HepG2 (cell line): ENCODE results near the gene NARF. TPM values are rescaled to one million over a fixed set of nuclear protein-coding genes. Genes with fewer than 3 reads are reported as not detected.

Source experiments
- KDM3A ChIP-seq: IDR thresholded peaks from 2 replicates; pipeline ENCODE4 v1.6.1; 2018; ENCODE audit warnings: low read depth, missing compliant biosample characterization
- LBX2 ChIP-seq: sonication (generic); formaldehyde crosslinking; IDR thresholded peaks from 2 replicates; pipeline ENCODE4 v1.5.0; 2020; ENCODE audit warnings: missing genetic modification reagents, mild to moderate bottlenecking, borderline replicate concordance
- ZNF235 ChIP-seq: sonication (generic); formaldehyde crosslinking; IDR thresholded peaks from 2 replicates; pipeline ENCODE4 v1.8.1; 2023; ENCODE audit warnings: mild to moderate bottlenecking, missing genetic modification reagents, borderline replicate concordance
- ZNF333 ChIP-seq: sonication (generic); formaldehyde crosslinking; IDR thresholded peaks from 2 replicates; pipeline ENCODE4 v1.4.0; 2020; ENCODE audit warnings: mild to moderate bottlenecking, missing genetic modification reagents, borderline replicate concordance
- polyA plus RNA-seq, 8 experiments: library from polyadenylated mRNA; depleted of rRNA in 3 of 8; stranded (reverse) in 7 of 8; unstranded in 1 of 8; fragments of >200 nt; fragmentation: Illumina TruSeq in 4 of 8; extraction: Trizol in 4 of 8; gene quantifications; 2 replicates each; pipeline versions ENCODE4 v1.2.1 to v1.2.3, GENCODE V29; 2011 to 2016; ENCODE audit warnings: low read depth in 4 of 8, missing spikeins in 1 of 8, mixed read lengths in 1 of 8; ENCODE audit not compliant: insufficient read depth in 1 of 8
- total RNA-seq, 5 experiments: library from RNA; depleted of rRNA; stranded (reverse); fragments of >200 nt; fragmentation: Illumina TruSeq; extraction: Trizol; gene quantifications; 2 replicates each; pipeline ENCODE4 v1.2.3, GENCODE V29; 2016; ENCODE audit warnings: low read depth in 1 of 5
- TF ChIP-seq, protein P1 (sequence below), 2 experiments: sonication (generic) in 1 of 2; formaldehyde crosslinking in 1 of 2; IDR thresholded peaks; 2 replicates each; pipeline versions ENCODE4 v1.6.1 to v1.9.0; 2014 to 2022; ENCODE audit warnings: antibody characterized with exemption in 1 of 2, borderline replicate concordance in 1 of 2, inconsistent platforms in 1 of 2, low read depth in 1 of 2, missing genetic modification reagents in 1 of 2
- TF ChIP-seq, protein P2 (sequence below): IDR thresholded peaks from 2 replicates; pipeline ENCODE4 v1.6.1; 2016; ENCODE audit warnings: mild to moderate bottlenecking

Gene NARF
- total and polyA plus RNA-seq, 2 of the 13 experiments (the other 11 are each of a cell fraction or from before 2014, with no cell fraction given), result 61.1 to 144 TPM

GRCh38 chr17:82518826-82519810 lies 60.6 kb downstream of the NARF start, which contains the start of gene FOXK2 (continued):
- TF ChIP-seq, protein P1, sequence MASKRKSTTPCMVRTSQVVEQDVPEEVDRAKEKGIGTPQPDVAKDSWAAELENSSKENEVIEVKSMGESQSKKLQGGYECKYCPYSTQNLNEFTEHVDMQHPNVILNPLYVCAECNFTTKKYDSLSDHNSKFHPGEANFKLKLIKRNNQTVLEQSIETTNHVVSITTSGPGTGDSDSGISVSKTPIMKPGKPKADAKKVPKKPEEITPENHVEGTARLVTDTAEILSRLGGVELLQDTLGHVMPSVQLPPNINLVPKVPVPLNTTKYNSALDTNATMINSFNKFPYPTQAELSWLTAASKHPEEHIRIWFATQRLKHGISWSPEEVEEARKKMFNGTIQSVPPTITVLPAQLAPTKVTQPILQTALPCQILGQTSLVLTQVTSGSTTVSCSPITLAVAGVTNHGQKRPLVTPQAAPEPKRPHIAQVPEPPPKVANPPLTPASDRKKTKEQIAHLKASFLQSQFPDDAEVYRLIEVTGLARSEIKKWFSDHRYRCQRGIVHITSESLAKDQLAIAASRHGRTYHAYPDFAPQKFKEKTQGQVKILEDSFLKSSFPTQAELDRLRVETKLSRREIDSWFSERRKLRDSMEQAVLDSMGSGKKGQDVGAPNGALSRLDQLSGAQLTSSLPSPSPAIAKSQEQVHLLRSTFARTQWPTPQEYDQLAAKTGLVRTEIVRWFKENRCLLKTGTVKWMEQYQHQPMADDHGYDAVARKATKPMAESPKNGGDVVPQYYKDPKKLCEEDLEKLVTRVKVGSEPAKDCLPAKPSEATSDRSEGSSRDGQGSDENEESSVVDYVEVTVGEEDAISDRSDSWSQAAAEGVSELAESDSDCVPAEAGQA (IDR thresholded peaks at IDR 0.05; ENCODE audit: low read depth), result peak; percentile 59; the same call in 1 of the 2 replicates
- TF ChIP-seq, protein P1 (CRISPR knock-in tag; IDR thresholded peaks at IDR 0.05; ENCODE audit: borderline replicate concordance), result no peak; the same call in 1 of the 2 replicates
- TF ChIP-seq LBX2 (CRISPR knock-in tag), result peak; percentile 51; the same call in 1 of the 2 replicates
- TF ChIP-seq ZNF333, result no peak
- no peak for TF ChIP-seq KDM3A (CRISPR knock-in tag)
- TF ChIP-seq, protein P2, sequence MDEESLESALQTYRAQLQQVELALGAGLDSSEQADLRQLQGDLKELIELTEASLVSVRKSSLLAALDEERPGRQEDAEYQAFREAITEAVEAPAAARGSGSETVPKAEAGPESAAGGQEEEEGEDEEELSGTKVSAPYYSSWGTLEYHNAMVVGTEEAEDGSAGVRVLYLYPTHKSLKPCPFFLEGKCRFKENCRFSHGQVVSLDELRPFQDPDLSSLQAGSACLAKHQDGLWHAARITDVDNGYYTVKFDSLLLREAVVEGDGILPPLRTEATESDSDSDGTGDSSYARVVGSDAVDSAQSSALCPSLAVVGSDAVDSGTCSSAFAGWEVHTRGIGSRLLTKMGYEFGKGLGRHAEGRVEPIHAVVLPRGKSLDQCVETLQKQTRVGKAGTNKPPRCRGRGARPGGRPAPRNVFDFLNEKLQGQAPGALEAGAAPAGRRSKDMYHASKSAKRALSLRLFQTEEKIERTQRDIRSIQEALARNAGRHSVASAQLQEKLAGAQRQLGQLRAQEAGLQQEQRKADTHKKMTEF, result 0 out of 2 replicates have a peak, but pooled peaks have one; percentile 51
- peak; percentile 64; the same call in 1 of the 2 replicates for TF ChIP-seq ZNF235 (CRISPR knock-in tag)
